Hypothalamus (tissue), 51 donors: Measurements from ENCODE around the gene MYL1.

Source experiments
- DNase-seq, 51 donors: peaks; one replicate each; lab custom pipeline; 2025; lab: John Stamatoyannopoulos, UW

The MYL1 gene

DNA sequence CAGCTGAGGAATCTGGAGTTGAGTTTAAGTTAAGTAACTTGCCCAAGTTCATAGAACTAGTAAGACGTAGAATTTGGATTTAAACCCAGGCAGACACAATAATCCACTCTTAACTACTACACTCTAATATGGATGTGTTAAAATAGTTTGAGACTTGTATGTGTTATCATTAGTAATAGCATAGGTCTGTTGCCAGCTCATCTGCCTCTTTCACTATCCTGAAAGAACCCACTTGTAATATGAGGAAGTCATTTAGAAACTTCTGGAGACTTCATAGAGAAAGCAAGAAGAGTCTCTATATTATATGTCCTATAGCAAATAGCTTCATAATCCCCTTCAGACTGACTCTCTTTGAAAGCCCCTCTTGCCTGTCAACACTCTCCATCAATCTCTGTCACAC lies 46.7 kb downstream of the MYL1 start:
- DNase-seq: no peak

DNA sequence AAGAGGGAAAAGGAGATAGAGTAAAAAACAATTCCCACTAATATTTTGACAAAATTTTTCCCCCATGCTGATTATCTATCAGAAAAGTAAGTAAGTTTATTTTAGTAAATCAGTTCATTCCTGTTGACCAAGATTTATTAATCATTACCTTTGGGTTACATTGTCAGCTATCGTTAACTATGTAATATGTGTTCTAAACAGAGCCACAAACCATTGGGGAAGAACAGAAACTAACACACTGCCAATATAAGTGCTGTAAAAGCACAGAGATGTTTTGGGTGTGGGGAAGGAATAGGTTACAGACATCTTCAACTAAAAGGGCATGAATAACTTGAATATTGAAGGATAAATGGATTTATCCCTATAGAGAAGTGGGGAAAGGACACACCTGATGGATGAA lies 47.3 kb downstream of the MYL1 start:
- DNase-seq: no peak

DNA sequence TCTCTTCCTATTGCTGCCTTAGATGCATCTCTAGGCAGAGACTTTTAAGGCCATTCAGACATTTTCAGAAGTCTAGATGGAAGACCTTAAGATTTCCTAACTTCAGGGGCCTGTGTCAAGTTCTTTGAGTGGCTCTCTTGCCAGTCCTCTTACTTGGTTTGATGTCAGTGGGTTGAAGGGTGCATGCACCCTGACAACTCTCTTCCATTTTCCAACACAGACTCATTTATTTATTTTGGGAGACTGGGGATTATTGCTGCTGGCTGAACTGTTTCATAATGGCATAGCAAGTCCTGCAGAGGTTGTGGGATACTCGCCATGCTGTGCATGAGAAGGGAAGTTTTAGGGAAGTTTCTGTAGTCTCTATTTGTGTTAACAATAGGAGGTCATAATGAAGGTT lies 50.7 kb downstream of the MYL1 start:
- DNase-seq: no peak

DNA sequence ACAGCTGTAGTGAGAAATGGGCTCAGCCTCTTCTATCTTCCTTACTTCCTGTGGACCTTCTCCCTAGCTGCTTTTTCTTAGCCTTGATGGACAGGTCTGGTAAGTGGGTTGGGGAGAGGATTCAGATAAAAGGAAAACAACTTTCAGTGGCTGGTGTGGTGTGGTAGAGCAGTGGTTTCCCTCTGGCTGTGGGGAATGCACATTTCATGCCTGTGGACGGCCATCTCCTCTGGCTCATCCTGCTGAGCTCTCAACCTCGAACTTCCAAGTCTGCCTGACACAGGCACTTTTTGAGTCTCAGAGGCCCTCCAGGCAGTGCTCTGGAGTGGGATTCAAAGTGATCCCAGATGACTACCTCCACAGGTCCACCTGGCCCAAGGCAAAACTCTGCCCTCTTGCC lies 51.1 kb downstream of the MYL1 start:
- no peak for DNase-seq

DNA sequence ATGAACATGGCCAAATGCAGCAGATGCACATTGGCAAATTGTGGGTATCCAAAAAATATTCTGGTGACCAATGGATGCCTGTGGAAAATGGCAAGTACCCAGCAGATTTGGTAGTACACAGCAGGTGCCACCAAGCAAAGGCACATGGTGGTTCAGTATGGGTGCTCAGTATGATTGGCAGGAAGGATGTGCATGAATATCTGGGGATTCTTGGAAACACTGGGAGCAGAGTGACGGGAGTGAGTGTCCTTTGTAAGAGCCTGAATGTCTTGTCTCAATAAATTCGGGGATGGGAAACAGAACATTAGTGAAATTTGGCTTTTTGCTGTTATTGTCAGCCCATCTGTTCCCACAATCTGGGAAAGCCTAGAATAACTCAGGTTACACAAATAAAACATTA lies 52.9 kb downstream of the MYL1 start:
- no peak for DNase-seq

DNA sequence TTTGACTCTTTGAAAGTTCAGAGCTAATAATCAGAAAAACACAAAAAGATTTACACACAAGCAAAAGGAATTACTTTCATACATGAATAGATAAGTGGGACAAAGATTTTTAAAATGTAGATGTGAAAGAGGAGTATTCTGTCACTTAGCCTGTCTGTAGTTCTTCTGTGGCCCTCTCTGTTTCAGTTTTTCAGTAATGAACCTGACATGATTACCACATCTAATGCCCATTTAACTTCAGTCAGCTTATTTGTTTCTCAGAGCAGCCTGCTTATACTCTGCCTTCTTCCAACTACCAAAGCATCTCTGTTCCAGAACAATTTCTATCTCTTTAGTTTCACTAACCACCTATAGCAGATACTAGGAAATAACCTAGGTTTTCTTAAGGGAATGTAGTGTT lies 55.3 kb downstream of the MYL1 start:
- no peak for DNase-seq

DNA sequence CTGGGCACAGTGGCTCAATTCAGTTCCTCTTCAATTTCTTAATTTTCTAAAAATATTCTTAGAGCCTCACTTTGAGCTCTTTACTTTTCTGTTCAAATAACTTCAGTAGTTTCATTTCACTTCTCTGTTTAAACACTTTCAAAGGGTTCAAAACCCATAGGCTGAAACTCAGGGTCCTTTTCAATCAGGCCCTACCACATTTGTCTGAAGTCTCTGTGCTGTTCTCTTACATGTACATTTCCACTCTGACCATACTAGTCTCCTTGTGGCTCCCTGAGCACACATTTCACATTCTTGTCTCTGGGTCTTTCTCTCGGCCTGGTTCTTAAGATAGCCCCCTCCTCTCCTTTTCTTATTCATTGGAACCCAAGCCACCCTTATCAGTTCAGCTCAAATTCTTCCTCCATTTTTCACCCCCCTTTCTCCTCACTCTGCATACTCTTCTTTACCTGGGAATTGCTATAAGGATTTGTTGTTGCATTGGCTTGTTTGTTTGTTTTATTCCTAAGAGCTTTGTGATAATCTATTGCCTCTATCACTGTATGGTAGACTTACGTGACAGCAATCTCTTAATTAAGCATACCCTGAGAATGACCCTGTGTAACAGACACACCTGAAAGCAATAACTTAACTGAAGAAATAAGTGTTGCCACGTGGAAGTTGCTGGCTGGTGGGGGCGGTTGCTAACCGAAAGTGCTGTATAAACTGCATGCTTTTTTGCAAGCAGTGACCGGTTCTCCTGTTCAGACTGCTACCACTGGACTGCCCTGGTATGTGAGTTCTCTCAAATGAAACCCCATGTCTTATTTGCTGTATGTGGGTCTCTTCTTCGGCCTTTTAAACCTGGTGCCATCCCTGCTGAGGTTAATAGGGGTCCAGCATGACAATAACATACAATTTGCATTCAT lies 62.0 kb downstream of the MYL1 start:
- no peak for DNase-seq

DNA sequence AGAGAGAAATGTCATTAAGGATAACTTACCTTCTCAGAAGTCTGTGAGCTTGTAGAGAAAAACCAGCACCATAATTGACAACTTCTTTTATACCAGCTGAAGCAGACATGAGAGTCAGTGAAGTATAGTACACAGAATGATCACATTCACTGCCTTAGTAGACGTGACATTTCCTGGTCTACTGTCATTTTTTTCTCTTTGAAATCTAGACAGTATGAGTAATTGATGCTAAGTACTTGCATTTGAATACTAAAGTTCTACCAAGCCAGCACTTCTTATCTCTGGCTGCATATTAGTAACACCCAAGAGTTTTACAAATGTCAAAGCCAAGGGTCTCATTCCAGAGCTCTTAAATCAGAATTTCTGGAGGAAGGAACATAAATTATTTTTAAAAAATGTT lies 64.4 kb downstream of the MYL1 start:
- no peak for DNase-seq
